GM21423 (cell line): ENCODE measurements around the gene BAIAP2.

Experiments
- ATAC-seq: cut with Tn5 transposase; IDR thresholded peaks from one replicate; pipeline ENCODE4 v1.9.1; 2021; ENCODE audit warnings: mild to moderate bottlenecking, moderate library complexity; ENCODE audit not compliant: unreplicated experiment

The BAIAP2 gene

DNA sequence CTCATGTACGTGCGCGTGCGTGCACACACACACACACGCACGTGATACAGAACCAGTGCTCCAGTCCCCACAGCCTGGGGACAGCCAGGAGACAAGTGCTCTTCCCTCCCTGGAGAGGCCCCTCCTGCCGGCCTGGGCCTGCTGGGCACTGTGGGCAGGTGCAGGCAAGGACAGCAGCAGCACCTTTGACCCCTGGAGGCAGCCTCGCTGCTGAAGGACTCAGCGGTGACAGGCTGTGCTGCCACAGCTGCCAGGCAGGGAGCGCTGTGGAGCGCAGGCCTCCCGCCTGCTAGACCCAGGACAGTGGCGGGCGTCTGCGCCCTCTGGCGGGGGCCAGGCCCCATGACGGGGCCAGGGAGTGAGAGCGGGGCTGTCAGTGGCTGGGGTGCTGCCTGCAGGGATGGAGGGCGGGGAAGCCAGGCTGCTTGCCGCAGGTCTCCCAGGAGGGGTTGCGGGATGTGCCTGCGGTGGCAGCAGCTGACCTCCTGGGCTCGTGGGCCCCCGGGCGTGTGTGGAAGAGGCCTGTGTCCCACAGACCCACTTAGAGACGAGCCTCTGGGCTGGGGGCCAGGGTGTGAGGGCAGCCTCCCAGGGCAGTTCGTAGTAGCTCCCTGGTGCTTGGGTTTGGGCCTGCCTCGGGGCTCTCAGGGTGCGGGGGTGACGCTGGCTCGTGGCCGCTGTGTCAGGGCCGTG lies 66.8 kb downstream of the BAIAP2 start:
- peak; percentile 80 for ATAC-seq

DNA sequence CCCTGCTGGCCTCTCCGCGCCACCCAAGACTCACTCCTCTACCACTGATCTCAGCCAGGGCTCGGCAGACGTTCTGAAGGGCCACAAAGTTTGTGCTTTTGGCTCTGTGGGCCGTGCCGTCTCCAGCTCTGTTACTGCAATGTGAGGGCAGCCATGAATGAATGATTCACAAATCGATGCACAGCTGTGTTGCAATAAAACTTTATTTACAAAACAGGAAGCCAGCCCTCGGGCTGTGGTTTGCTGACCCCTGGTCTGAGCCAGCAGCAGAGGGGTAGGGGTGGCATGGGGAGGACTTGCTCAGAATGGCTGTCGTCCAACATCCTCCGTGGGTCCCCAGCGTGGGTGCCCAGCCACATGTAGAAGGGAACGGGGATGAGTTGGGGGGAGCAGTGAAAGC lies 67.4 kb downstream of the BAIAP2 start:
- ATAC-seq, result no peak

DNA sequence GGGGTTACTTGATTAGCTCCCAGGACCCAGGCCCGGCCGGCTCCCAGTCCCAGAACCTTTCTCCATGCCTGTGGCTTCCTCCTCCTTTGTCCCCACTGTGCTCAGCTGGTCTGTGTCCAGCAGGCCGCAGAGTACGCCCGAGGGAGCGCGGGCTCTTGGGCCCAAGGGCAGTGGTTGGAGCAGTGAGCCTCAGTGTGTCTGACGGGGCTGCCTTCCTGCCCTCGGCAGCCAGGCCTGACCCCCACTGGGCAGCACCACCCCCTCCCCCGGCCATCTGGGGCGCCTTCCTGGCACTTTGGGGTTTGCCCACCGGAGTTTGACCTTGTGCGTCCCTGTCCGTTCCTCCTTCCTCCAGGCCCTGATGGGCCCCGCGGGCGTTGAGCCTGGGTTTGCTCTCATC lies 67.9 kb downstream of the BAIAP2 start:
- no peak for ATAC-seq

DNA sequence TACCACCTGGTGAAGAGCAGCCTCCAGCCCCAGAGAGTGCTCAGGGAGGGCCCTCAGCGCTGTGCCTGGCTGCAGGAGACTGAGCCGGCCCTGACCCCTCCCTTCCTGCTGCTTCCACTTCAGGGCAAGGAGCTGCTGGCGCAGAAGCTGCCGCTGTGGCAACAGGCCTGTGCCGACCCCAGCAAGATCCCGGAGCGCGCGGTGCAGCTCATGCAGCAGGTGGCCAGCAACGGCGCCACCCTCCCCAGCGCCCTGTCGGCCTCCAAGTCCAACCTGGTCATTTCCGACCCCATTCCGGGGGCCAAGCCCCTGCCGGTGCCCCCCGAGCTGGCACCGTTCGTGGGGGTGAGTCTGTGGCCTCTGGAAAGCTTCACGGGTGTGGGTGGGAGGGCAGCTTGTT lies 68.4 kb downstream of the BAIAP2 start:
- no peak for ATAC-seq

DNA sequence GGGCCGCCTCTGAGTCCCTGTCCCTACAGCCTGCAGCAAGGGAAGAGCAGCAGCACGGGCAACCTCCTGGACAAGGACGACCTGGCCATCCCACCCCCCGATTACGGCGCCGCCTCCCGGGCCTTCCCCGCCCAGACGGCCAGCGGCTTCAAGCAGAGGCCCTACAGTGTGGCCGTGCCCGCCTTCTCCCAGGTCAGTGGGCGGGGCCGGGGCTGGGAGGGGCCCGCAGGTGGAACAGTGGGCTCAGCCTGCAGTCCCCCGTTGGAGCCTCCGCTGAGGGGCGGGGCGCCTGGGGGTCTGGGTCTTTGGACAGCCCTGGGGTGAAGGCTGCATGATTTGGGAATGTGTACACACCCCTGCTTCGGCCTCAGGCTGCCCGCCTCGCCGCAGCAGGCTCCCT lies 71.8 kb downstream of the BAIAP2 start:
- ATAC-seq, result no peak

DNA sequence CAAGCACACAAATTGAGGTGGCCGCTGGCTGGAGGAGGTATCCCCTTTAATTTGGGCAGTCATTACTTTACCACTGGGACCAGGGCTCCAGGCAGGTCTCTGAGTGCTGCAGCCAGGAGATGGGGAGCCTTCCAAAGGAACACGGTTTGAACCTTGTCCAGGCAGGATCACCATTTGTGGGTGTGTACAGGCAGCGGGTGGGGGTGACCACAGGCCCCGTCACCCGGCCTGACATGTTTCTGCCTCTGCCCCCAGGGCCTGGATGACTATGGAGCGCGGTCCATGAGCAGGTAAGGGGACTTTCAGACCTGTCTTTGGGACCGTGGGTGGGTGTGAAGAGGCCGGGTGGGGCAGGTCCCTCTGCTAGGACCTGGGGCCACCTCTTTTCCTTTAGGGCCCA lies 73.3 kb downstream of the BAIAP2 start:
- ATAC-seq, result no peak

DNA sequence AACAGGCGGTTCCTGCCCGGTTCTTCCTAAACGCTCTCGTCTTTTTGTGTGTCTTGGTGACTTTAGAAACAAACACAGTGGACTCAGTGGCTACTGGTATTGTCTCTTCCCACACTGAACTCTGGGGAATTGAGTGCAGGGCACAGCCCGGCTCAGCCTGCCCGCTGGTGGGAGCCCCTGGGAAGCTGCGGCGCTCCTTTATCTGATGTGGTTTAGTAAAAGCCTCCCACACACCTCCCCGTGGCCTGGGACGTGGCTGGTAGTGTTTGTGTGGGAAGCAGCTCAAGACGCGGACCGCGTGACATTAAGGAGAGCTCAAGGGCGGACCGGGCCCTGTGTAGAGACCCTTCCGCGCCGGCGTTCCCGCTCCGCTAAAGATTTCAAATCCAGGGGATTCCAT lies 75.0 kb downstream of the BAIAP2 start:
- ATAC-seq, result no peak

DNA sequence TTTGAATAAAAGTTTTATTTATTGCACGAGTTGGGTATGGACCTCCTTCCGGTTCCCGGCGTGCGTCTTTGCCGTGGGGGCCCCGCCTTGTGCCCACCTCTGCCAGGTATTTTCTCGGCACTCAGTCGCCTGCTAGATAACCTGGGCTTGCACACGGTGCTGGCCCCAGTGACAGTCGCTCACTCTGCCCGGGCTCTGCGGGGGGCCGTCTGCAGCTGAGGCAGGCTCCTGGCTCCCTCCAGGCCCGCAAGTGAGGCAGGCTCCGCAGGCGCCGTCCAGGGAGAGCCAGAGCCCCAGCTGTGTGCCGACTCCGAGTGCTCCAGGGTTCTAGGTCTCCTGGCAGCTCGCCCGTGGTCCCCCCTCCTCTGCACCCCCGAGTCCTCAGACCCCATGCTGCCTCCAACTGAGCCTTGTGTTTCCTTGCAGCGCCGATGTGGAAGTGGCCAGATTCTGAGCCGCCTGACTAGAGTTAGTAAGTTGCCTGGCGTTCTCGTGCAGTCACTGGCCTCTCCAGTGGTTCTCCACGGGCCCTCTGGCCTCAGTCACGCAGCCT lies 75.6 kb downstream of the BAIAP2 start:
- ATAC-seq, result no peak

DNA sequence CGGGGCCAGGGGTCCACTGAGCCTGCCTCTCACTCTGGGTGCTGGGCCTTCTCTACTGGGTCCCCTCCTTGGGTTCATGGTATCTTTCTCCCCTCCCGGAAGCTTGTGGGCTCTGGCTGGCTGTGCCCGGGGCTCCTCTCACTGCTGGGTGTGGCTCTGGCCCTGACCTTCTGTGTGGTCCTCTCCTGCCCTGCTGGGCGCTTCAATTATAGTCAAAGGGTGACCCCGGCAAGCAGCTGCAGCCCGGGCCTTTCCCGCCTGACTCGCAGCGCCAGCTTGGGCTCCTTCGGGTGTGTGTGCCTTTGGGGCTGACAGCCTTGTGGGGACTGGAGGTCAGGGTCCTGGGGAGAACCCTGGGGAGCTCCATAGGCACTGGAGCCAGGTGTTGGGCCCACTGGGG lies 76.1 kb downstream of the BAIAP2 start:
- ATAC-seq, result no peak

DNA sequence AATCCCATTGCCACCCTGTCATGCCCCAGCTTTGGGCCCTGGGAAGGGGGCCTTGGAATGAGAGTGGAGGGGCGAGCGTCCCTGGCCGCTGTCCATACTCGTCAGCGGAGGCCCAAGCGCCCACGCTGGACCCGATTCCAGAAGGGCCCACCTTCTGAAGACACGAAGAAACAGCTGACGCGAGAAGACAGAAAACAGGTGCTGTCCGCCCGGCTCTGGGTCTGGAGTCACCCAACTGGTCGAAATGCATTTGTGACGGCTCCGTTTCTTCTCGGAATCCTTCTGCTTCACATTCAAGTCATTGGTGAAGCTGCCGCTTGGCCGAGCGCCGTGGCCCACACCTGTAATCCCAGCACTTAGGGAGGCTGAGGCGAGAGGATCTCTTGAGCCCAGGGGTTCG lies 77.5 kb downstream of the BAIAP2 start:
- no peak for ATAC-seq

DNA sequence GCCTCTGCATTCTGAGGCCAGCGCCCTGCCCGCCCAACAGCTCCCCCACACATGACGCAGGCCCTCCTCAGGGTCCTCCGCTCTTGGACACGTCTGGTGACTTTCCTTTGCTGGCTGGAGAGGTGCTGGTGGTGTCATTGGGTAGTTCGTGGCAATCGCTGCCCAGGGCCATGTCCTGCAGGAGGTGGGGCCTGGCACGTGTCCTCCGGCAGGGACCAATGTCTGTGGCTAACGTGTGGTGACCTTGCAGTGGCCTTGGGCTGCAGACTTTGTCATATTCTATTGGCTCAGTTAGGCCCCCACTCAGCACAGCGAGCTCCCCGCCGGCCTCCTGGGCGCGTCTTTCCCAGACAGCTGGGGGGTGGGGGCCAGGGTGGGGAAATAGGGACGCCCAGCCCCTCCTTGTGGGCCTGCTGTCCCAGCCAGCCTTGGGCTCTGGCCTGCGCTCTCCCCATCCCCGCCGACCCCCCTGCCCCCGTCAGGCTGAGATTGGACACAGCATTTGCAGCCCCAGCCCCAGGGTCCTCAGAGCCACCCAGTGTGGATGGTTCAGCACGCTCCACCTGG lies 78.3 kb downstream of the BAIAP2 start:
- no peak for ATAC-seq

DNA sequence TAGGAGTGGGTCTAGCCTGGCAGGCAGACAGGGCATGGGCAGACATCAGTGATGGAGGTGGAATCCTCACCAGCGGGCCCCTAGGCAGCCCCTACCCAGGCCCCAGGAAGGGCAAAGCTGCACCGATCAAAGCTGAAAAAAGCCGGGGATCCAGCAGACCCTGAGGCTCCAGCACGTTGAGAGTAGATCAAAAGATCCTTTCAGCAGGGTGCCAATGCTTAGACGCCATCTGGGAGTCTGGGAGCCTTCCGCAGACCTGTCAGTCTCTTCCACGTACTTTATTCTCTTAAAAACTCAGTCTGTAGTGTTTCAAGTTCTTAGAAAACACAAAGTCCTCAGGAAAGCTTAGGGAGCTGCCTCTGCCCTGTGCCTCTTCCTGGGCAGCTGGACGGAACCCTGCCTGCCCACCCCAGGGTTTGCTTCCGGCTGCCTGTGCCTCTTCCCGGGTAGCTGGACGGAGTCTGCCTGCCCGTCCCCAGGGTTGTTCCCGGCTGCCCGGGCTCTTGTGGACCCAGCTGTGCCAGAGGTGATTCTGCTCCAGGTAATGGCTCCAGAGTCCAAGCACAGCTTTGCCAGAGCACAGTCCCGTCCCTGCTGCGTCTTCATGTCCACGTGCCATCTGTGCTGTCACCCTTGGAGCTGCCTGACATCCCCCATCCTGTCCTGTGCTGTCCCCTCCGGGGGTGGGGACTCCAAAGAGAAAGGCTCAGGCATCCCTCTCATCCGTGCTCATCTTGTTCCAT lies 79.6 kb downstream of the BAIAP2 start:
- no peak for ATAC-seq

DNA sequence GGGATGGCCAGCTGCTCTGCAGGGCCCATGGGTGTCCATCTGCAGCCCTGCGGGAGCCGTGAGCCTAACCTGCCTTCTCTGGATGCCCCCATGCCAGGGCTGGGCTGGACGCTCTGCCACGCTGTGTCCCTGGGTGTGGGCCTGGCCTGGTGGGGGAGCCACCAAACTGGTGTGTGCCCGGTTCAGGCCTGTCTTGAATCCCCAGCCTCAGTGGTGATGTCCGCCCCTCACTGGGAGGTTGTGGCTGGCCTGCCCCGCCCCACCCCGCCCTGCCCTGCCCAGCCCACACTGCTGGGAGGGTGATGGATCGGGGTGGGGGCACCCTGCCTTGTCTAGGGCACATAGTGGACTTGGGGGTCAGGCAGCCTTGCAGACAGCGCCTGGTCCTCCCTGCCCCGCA lies 80.3 kb downstream of the BAIAP2 start:
- ATAC-seq, result no peak

DNA sequence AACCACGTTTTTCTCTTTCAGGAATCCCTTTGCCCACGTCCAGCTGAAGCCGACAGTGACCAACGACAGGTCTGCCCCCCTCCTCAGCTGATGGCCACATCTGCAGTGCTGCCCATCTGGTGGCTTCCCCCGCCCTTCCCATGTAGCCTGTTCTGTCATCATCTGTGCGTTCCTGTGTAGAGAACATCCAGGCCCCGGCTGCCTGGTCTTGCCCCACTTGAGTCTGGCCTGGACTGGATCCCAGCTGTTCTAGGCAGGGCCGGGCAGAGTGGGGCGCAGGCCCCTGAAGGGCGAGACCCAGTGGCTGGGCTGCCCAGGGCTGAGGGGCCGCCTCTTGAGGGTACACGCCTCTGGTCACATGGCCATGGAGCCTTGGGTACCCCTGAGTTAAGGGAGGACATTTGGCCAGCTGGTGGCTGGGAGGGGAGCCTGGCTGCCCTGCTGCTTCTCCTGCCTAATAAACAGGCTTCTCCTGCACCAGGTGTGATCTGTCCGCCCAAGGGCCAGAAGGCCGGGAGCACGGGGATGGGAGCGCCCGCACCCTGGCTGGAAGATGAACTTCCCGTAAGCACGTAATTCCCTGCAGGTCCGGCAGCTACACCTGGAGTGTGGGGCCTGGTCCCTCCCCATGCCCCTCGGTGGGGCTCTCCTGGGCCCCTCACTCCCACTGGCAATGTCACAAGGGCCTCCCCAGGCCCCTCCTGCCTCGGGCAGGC lies 81.0 kb downstream of the BAIAP2 start:
- no peak for ATAC-seq

DNA sequence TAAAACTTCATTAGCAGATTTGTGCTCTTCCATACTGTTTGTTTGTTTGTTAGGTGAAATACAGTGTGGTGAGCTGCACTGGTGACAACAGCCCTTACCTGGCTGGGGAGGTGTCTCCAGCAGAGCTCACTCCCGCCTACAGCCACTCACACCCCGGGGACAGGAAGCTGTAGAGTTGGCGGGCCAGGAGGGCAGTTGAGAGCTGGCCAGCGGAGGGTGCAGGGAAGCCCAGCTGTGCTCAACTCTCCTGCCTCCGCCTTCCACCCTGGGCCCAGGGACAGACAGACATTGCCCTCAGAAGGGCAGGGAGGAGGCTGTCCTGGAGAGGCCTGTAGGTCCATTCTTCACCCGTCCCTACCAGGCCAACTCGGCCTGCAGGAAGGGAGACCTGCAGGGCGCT lies 81.8 kb downstream of the BAIAP2 start:
- ATAC-seq, result no peak

DNA sequence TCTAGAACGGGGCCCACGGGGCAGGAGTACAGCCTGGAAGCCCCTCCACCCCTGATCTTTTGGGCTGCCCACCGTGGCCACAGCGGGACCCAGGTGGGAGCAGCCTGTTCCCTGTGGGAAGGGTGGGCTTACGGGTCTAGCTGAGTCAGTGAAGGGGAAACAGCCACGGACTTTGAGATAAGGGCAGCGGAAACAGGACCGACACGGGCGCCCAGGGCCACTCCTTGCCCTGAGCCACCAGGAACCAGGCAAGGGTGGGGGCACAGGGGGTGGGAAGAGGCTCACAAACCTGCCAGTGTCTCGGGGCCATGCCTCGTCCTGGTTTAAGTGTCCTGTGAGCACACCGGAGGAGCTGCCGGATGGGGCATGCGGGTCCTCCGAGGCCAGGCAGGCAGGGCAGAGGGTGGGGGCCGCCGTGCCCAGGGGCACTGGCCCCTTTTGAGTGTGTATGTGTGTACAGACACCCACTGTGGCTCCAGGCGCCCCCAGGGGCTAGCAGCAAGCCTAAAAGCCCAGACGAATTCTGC lies 82.8 kb downstream of the BAIAP2 start:
- ATAC-seq, result no peak

DNA sequence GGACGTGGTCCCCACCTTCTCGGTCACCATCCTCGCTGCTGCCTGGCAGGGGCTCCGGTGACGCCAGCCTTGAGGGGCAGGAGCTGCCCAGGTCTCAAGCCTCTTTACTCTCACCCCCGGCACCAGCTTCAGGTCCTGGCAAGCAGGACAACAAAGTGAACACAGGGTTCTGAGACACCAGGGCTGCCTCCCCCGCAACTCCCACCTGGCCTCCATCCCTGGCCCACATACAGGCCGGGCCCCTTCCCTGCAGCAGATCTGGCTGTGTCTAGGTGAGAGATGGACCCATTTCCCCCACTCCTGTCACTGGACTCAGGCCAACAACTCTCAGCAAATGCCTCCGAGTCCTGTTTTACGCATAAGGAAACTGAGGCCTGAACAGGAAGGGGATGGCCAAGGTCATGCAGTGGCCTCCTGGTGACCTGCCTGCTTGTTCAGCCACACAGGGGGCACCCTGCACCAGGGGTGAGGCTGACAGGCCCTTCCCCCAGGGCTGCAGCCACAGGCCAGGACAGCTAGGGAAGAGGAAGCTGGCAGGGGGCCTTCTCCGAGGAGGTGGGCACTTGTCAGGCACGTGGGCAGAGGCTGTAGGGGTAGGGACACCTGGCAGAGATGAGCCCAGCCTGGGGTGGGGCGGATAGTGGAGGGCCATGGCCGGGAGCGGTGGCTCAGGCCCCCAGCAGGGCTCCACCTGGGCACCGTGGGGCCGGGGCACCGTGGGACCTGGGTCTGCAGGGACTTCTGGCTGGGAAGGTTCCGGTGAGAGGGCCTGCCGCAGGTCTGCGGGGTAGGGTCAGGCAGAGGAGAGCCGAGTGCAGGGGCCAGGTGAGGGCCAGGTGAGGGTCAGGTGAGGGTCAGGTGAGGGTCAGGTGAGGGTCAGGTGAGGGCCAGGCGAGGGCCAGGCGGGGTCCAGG lies 83.6 kb downstream of the BAIAP2 start:
- no peak for ATAC-seq

DNA sequence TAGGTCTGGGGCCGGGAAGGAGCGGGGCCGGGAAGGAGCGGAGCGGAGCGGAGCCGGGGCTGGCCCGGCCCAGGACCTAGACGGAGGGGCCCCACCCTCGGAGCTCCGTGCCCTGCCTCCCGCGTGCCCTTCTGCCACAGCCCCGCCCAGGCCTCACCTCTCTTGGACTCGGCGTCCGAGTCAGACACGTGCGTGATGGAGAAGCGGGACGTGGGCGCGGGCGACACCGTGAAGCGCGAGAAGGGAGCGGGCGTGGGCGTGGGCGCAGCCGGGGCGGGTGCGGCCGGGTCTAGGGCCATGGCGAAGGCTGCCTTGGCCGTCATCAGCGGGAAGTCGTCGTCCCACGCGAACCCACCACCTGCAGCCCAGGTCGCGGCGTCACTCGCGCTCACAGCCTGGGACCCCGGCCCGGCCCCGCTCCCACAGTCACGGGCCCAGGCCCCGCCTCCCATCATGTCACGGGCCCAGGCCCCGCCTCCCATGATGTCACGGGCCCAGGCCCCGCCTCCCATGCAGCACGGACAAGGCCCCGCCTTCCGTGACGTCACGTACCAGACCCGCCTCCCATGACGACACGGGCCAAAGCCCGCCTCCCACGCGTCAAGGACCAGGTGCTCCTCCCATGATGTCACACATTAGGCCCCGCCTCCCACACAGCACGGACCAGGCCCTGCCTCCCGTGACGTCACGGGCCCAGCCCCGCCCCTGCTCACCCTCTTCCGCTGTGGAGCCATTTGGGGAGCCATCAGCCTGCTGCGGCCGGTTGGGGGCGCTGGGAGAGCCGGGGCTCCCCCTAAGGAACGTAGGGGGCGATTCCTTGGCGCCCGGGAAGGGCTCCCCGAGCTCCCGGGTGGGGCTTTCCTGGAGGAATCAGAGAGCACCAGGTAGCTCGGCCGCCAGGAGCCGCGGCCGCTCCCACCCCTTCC lies 84.5 kb downstream of the BAIAP2 start:
- no peak for ATAC-seq

DNA sequence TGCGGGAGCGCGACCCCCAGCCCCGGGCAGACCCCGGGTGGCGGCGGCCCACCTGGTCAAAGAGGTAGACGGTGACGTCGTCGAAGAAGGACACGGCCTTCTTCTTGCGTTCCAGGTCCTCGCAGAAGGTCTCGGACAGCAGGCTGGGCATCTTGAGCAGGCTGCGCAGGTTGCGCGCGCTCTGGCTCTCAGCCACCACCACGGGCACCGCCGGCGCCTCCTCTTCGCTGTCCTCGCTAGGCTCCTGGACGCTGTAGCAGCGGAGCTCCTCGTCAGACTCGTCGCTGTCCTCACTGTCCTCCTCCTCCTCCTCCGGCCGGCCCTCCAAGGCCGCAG lies 85.2 kb downstream of the BAIAP2 start:
- ATAC-seq, result no peak
